Nephron progenitor cell (in vitro differentiated cells): Measurements from ENCODE around the gene RNF41.
"Not testable (repeated sequence)": the region's sequence is repeated elsewhere in the genome, so short reads cannot be mapped to it uniquely, and the experiment has no call there.

Experiments used
- DNase-seq: peaks from one replicate; pipeline ENCODE4 v3.0.0; 2021
- H3K27ac Mint-ChIP-seq: 2 replicates; pipeline ENCODE4 v1.8.0; 2021; ENCODE audit warnings: mild to moderate bottlenecking, moderate library complexity, mixed read lengths
- H3K27me3 Mint-ChIP-seq: 2 replicates; pipeline ENCODE4 v1.8.0; 2021; ENCODE audit warnings: mild to moderate bottlenecking, low read depth, mixed read lengths; ENCODE audit not compliant: poor library complexity
- H3K36me3 Mint-ChIP-seq: 2 replicates; pipeline ENCODE4 v1.8.0; 2021; ENCODE audit warnings: low read depth, mixed read lengths
- H3K4me1 Mint-ChIP-seq: 2 replicates; pipeline ENCODE4 v1.8.0; 2021; ENCODE audit warnings: mixed read lengths
- H3K4me3 Mint-ChIP-seq: 2 replicates; pipeline ENCODE4 v1.8.0; 2021; ENCODE audit warnings: mild to moderate bottlenecking, moderate library complexity, mixed read lengths
- H3K9me3 Mint-ChIP-seq: 2 replicates; pipeline ENCODE4 v1.8.0; 2021; ENCODE audit warnings: mild to moderate bottlenecking, moderate library complexity, mixed read lengths
- CTCF ChIP-seq: fragments of 200-600 bp; sonication (generic); IDR thresholded peaks from 2 replicates; pipeline ENCODE4 v1.5.0; 2021; ENCODE audit warnings: antibody characterized with exemption

The RNF41 gene

GRCh38 chr12:56221757-56222530, at the start of gene RNF41:
RNF41 (minus strand) TSS chr12:56221922; CDS start chr12:56214047, 7,875 bp downstream.
- peaks cover 49% of the 10 kb centered on the region for H3K4me1 Mint-ChIP-seq

GRCh38 chr12:56271031-56271430, 49.3 kb upstream of the RNF41 start:
- H3K27me3 Mint-ChIP-seq, result peaks cover 5% of the 10 kb centered on the region
- H3K4me1 Mint-ChIP-seq, result peaks cover 18% of the 10 kb centered on the region
- H3K4me3 Mint-ChIP-seq, result no peak overlapping the region
- H3K9me3 Mint-ChIP-seq, result no peaks in the 10 kb centered on the region
- peak; percentile 25 for TF ChIP-seq CTCF
- peaks cover 41% of the 10 kb centered on the region for H3K36me3 Mint-ChIP-seq
- DNase-seq, result no peak
- H3K27ac Mint-ChIP-seq, result no peak overlapping the region

More at GRCh38 chr12:56221757-56222530, at the start of gene RNF41:
- DNase-seq, result peak; percentile 98
- Mint-ChIP-seq H3K9me3 (peaks cover 6% of the 10 kb centered on the region), H3K27ac (peak within 1 kb of the TSS; percentile 99), H3K27me3 (no peaks in the 10 kb centered on the region), H3K4me3 (peak within 1 kb of the TSS; percentile 96), H3K36me3 (peaks cover 13% of the 10 kb centered on the region)
- no peak for TF ChIP-seq CTCF

GRCh38 chr12:56267443-56268071, 45.8 kb upstream of the RNF41 start:
- Mint-ChIP-seq H3K4me3 (peak overlapping the region; percentile 91), H3K36me3 (peaks cover 15% of the 10 kb centered on the region), H3K27ac (no peak overlapping the region), H3K9me3 (no peaks in the 10 kb centered on the region), H3K27me3 (peaks cover 5% of the 10 kb centered on the region), H3K4me1 (peaks cover 23% of the 10 kb centered on the region)
- no peak for TF ChIP-seq CTCF
- DNase-seq, result no peak

GRCh38 chr12:56266693-56267442, 45.1 kb upstream of the RNF41 start, which contains the start of gene COQ10A:
COQ10A (plus strand) TSS chr12:56266942; CDS start chr12:56267119, 177 bp downstream.
- no peaks in the 10 kb centered on the region for H3K9me3 Mint-ChIP-seq
- DNase-seq, result peak; percentile 91
- H3K36me3 Mint-ChIP-seq, result peaks cover 15% of the 10 kb centered on the region
- H3K4me3 Mint-ChIP-seq, result peak within 1 kb of the TSS; percentile 91
- peaks cover 23% of the 10 kb centered on the region for H3K4me1 Mint-ChIP-seq
- peak; percentile 47 for TF ChIP-seq CTCF
- peaks cover 5% of the 10 kb centered on the region for H3K27me3 Mint-ChIP-seq
- peak within 1 kb of the TSS; percentile 98 for H3K27ac Mint-ChIP-seq

- H3K36me3 Mint-ChIP-seq, result peaks cover 15% of the 10 kb centered on the region
- not testable (repeated sequence) for H3K9me3 Mint-ChIP-seq, DNase-seq, H3K27me3 Mint-ChIP-seq
- H3K4me3 Mint-ChIP-seq, result peak overlapping the region; percentile 91
- peak overlapping the region; percentile 98 for H3K27ac Mint-ChIP-seq
- H3K4me1 Mint-ChIP-seq, result peaks cover 23% of the 10 kb centered on the region
Observed at GRCh38 chr12:56266068-56266692, 44.5 kb upstream of the RNF41 start.

- H3K4me1 Mint-ChIP-seq, result peaks cover 38% of the 10 kb centered on the region
- not testable (repeated sequence) for H3K4me3 Mint-ChIP-seq, H3K27ac Mint-ChIP-seq, H3K9me3 Mint-ChIP-seq, H3K36me3 Mint-ChIP-seq, H3K27me3 Mint-ChIP-seq, DNase-seq
Observed at GRCh38 chr12:56262955-56263354, 41.2 kb upstream of the RNF41 start.
